NCI-H2171 (cell line): ENCODE data around the gene SPATA22.
"Not testable (repeated sequence)": the region's sequence is repeated elsewhere in the genome, so short reads cannot be mapped to it uniquely, and the experiment has no call there.

Experiments used
- DNase-seq: peaks from one replicate; lab custom pipeline; 2025; lab: John Stamatoyannopoulos, UW

The SPATA22 gene, protein sequence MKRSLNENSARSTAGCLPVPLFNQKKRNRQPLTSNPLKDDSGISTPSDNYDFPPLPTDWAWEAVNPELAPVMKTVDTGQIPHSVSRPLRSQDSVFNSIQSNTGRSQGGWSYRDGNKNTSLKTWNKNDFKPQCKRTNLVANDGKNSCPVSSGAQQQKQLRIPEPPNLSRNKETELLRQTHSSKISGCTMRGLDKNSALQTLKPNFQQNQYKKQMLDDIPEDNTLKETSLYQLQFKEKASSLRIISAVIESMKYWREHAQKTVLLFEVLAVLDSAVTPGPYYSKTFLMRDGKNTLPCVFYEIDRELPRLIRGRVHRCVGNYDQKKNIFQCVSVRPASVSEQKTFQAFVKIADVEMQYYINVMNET

DNA sequence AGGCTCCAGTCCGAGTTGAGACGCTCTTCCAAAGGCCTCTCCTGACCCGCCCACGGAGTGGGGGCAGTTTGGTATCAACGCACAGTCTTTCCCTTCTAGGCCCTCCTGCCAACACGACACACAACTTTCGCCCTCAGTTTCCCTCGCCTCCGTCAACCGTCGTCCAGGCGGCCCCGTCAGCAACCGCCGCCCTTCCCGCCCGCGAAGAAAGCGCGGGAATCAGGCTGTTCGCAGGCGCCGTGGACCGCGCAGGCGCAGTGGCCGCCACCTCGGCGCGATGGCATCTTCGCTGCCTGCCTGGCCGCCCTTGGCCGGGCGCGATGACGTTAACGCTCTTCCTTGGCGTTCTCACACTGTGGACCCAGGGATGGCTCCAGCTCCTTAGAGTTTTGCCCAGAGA, at the start of gene SPATA22:
Gene SPATA22, minus strand, starts transcription at position 221 of the 400 bp plus-strand sequence. CDS start 2,494 bp downstream, outside the sequence.
- no peak for DNase-seq

DNA sequence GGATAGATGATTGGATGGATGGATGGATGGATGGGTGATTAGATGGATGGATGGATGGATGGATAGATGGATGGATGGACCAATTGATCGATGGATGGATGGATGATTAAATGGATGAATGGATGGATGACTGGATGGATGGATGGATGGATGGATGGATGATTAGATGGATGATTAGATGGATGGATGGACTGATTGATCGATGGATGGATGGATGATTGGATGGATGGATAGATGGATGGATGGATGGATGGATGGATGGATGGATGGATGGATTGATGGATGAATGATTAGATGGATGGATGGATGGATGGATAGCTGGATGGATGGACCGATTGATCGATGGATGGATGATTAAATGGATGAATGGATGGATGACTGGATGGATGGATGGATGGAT, 47.9 kb upstream of the SPATA22 start:
- DNase-seq = not testable (repeated sequence)

DNA sequence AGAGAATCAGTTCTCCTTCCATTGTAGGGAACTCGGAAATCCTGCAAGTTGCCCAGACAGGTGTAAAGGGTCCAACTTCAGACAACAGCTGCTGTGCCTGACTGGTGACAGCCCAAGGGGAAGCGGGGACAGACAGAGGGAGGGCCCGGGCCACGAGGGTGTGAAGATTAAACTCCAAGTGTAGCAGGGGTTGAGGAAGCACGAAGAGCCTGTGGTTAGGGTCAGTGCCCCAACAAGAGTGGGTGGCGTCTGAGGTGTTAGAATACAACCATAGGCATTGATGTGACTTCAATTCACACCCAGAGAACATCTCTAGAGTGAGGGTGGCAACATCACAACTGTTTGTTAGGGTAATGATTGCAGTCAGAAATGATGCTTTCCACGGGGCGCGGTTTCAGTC, 43.3 kb upstream of the SPATA22 start:
- DNase-seq = no peak

DNA sequence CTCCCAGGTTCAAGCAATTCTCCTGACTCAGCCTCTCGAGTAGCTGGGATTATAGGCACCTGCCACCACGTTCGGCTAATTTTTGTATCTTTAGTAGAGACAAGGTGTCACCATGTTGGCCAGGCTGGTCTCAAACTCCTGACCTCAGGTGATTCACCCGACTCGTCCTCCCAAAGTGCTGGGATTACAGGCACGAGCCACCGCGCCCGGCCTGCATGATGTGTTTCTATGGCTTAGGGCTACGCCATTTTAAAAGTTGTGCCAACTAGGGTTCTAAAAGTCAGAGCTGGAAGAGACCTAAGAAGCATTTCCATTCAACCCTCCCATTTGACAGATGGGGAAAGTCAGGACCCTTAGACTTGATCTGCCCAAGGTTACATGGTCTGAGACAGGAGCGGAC, 42.5 kb upstream of the SPATA22 start:
- DNase-seq = not testable (repeated sequence)

DNA sequence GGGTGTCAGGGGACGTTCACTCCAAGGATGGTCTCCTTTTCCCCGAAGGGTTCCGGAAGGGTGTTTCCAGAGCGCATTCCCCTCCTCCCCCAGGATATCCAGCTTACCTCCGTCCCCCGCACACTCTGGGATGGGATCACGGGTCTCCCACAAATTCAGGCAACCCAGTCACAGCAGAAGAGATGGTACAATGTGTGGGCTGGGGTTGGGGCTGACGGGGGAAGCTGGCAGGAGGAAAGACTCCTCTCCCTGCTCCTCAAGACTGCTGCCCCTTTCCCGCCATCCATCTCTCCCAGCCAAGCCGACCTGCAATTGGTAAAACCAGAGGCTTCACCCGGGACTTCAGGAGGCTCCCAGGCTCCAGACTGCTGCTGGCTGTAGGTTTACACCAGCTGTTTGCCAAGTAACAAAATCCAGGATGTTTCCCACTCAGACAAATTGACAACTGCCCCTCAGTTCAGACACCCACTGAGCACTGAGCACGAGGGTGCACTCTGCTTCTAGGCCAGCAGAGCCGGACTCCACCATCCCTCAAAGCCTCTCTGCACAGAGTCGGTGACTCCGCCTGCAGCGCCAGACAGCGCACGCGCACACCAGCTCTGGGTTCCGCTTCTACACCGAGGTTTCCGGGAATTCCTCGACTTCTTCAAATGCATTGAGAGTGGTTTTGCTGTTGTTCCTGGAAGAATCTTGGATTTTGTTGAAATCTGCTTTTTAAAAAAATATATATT, 41.9 kb upstream of the SPATA22 start:
- no peak for DNase-seq

DNA sequence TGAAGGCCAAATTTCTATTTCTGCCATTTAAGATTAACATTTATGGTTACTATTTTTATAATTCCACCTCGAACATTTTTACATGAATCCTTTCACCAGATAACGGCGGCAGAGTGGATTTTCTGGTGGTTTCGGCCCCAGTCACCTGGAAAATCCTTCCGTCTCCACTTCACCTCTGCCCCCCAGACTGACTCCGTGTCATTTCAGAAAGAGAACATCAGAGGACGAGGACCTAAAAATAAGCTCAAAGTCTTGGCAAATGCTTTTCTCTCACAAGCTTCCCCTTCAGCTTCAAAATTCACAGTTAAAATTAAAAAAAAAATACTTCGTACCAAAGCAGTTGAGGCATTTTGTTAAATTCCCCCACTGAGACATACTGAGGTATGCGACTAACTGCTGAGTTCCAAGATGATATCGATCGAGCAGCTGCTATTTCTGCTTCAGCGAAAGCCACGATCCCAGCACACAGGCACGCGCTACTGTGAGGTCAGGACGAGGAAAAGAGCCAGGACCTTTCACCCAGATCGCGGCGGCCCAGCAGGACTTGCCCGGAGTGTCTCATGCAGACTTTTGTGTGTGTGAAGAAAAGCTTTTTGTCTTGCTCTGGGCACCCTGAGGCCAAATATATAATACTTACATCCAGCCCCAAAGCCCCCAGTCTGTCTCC, 41.0 kb upstream of the SPATA22 start:
- no peak for DNase-seq

DNA sequence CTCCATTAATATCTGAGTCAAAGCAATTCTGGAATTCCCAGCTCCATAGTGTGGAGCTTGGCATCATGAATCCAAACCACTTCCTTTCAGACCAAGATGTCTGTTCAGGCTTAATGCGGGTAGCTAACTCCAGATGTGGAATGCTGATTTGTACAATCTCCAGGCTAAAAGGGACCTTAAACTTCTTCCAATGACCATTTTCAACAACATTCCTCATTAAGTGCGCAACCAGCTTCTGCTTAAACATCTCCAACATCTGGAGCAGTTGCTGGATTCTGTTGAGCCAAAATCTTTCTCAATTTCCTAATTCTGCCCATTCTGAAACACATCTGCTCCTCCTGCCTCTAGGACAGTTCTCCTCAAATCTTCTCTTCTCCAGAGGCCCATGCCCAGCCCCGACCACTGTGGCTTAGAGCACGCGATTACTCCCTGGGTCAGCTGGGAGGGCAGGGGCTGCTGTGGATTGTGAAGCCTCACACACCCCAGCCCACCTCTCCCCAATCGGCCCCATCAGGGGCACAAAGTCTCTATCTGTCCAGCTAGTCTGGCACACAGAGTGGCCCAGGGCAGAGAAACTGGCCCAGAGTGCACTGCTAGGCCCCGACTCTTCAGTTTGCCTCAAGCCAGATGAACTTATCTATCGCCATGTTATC, 40.4 kb upstream of the SPATA22 start:
- no peak for DNase-seq

DNA sequence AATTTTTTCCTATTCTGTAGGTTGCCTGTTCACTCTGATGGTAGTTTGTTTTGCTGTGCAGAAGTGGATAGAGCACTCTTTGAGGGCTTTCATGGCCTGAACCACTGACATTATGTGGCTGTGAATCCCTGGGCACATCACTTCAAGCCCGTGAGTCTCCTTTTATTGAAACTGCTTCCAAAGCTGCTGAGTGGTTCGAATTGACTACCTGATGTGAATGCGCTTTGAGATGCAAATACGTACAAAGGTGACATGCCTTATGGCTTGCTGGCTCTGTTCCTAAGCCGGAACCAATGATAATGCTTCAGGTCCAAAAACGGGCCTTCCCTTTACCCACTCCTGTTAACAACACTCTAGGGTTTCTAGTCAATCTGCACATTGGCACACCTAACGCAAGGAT, 38.5 kb upstream of the SPATA22 start:
- DNase-seq = no peak

DNA sequence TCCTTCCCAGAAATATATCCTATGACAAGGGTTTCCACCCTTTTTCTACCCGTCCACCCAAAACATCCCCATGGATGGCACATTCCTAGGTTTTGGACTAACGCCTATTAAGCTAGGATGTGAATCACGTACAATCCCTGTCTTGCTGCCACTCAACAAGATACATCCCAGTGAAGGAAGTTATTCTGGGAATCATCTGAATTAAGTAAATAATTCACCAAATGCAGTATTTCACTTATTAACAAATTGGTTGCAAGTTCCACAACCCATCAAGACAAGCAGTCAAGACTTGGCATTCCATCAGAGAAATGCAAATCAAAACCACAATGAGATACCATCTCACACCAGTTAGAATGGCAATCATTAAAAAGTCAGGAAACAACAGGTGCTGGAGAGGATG, 36.2 kb upstream of the SPATA22 start:
- no peak for DNase-seq

DNA sequence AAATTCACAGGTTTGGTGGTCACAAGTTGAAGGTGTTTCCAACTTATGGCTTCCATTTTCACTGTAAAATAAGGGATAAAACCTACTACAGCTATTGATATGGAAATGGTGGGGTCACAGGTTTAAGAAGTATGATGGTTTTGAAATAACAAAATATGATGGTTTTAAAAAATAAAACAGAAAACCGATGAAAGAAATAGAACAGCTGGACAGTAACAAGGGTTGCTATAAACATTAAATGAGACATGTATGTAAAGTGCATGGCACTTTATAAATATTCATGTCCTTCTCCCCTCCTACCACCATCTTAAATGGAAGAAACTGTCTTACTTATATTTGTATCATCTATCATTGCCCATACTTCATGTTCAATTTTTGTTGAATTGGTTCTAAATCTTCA, 35.5 kb upstream of the SPATA22 start:
- DNase-seq = no peak

DNA sequence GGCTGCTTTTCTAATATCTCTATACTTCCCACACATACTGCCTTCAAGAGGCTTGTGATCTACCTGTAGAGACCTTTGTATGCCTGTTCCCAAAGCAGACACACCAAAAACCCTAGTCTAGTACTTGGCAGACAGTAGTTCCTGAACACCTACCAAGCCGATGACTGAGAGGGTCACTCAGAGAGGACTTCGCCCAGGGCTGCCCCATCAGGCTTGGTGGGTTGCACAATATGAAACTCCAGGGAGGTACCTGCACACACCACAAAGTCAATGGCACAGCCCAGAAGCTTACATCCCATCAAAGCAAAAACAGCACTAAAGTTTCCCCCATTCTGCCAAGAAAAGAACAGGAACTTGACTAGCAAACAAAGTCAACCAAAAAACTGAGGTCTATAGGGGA, 34.4 kb upstream of the SPATA22 start:
- no peak for DNase-seq

DNA sequence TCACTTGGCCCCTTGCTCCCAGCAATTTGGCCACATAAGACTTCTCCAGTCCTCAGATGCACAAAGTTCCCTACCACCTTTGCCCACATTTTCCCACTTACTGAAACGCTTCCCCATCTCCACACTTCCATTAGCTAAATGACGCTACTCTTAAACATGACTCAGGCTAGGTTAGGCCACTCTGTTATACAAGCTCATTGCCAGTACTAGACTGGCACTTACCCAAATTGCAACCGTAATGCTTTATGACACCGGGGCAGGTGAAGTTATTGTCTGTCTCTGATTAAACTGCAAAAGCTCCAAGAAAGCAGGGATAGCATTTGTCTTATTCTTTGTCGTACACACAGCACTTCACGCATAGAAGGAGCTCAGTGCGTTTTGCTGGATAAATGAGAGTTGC, 33.4 kb upstream of the SPATA22 start:
- no peak for DNase-seq

DNA sequence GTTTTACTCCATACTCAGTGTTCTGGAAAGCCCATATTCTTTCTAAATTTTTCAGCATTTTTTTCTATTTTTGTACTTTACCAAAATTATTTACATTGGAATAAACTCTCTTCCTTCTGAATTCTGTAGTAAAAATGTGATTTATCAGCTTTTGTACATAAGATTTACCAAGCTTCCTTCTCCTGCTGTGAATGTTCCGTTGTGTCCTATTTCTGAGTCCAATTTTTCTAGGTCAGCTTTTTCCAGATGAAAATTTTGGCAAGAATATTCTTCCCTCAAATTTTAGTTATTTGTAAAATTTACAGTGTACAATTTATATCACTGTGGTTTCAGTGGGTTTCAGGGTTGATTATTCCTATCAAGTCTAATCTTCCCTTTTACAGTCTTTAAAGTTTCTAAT, 31.7 kb upstream of the SPATA22 start:
- no peak for DNase-seq

DNA sequence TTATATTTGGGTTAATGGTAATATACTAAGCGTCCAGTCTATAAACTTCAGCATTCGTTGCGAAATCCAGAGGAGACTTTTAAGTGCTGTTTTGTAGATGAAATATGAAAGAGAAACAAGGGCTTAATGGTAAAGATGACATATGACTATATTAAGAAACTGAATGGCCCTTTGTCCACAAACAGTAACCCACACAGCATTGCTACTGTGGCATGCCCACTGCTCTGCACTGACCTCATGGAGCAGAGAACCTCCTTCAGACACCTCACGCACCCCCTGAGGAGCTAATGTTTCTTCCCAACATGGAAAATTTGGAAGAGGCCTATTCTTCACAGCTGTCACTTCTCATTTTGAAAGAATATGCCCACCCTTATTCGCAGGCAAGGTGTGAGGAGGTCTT, 30.8 kb upstream of the SPATA22 start:
- DNase-seq = no peak

DNA sequence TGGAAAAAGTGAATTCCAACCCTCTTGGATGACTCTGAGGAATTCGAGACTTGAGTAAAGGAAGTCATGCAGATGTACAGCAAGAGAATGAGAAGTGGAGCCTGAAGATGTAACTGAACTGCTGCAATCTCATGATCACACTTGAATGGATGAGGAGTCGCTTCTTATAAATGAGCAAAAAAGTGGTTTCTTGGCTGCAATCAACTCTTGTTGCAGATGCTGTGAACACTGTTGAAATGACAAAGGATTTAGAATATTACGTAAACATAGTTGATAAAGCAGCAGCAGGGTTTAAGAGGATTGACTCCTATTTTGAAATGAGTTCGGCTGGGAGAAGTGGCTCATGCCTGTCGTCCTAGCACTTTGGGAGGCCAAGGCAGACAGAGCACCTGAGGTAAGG, 29.7 kb upstream of the SPATA22 start:
- DNase-seq = no peak

DNA sequence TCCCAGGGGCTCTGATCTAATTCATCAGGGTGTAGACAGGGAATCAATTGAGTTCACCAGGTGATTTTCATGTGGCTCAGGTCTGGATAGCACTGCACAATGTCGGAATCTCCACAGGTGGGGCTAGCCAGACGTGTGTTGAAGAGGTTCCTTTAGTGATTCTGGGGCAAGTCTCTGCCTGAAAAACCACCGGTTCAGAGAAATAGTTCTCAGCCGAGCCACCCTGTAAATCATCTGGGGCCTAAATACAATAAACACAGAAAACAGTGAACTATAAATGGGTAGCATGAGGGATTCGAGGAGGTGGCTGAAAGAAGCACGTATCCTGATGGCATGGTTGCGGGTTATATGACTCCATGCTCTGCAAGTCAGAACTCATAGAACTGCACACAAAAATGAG, 25.5 kb upstream of the SPATA22 start:
- no peak for DNase-seq

DNA sequence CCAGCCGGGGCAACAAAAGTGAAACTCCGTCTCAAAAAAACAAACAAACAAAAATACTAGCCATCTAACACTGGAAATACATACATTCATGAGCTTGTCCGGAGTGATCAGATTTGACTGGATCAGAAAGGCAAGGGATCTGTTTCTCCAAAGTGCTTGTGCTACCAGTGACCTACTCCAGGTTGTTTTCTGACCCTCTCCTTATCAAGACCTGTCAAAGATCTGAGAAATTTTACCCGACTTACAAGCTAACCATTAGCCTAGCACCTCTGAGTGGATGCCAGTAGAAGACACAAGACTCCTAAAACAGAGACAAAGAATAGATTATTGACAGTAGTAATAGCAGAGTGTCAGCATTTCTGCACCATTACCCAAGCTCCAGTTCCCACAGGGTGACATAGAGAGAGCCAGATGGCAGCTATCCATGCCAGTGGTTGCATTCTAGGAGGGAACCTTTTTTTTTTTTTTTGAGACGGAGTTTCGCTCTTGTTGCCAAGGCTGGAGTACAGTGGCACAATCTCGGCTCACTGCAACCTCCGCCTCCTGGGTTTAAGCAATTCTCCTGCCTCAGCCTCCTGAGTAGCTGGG, 14.0 kb upstream of the SPATA22 start:
- DNase-seq = peak; percentile 75

DNA sequence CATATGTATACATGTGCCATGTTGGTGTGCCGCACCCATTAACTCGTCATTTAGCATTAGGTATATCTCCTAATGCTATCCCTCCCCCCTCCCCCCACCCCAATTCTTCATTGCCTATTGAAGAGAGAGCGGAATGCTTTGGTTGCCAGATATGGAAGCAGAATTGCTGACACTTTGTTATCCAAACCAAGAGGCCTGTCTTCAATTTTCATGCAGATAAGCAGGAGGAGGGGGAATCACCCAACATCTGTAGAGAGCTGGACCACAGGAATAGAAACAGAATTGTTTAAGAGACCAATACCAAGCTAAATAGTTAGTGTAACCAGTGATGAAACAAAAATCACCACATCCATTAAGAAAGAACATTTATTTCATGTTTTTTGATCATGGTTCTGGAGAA, 11.2 kb upstream of the SPATA22 start:
- DNase-seq = no peak

DNA sequence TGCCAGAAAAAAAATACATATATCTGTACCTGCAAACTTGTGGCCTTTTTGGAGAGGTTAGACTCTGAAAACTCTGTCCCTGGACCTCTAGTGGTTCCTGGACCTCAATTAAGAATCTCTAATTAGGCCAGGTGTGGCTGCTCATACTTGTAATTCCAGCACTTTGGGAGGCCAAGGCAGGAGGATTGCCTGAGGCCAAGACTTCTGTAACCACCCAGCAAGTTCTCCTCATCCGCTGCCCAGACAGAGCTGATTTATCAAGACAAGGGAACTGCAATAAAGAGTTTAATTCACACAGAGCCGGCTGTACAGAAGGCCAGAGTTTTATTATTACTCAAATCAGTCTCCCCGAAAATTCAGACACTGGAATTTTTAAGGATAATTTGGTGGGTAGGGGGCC, 8.4 kb upstream of the SPATA22 start:
- no peak for DNase-seq

DNA sequence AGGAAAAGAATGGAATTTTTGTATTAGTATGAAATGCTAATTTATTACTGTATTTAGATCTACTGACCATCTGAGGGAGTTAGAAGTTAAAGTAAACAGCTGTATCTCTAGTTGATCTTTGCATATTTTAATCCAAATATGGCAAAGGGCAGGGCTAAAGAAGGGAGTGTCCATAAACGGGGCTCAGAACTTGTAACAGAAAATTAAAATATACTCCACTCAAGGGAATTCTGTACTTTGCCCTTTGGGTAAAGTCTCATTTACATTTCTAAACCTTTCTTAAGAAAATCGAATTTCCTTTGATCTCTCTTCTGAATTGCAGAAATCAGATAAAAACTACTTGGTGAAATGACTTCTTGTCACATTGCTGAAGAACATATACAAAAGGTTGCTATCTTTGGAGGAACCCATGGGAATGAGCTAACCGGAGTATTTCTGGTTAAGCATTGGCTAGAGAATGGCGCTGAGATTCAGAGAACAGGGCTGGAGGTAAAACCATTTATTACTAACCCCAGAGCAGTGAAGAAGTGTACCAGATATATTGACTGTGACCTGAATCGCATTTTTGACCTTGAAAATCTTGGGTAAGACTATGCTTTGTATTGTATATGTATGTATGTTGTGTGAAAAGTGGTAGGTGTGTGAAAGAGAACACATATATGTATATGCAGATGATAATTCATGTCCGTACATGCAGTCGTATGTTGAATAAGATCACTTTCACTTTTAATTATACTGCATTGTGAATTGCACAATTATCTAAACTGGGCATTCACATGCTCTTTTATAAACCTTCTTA, 4.4 kb upstream of the SPATA22 start, which contains the start of gene ASPA:
Gene ASPA, plus strand, starts transcription at position 186 of the 799 bp plus-strand sequence. Its CDS starts 163 bp downstream, at position 349.
- DNase-seq = no peak

DNA sequence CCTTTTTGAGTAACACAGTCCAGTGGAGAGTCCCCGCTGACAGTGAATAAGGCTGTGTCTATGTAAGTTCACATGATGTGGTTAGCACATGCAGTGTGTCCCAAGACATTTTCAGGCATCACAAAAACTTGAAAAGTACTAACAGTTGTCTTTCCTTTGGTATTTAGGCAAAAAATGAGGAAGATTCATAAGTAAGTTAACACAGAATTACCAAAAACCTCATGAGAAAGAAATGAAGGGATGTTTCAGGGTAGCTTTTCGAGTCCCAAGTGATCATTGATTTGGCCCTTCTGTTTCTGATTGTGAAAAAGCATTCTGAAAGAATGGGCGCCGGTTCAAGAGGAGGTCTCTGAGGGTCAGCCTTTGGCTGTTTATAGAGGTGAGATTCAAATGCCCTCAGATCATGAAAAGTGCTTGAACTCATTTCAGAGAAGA, 3.6 kb upstream of the SPATA22 start:
- DNase-seq = no peak
